ENCODE data around the gene CELF2. TPM values are rescaled to one million over a fixed set of nuclear protein-coding genes. Genes with fewer than 3 reads are reported as not detected.

CELF2 gene
- total RNA-seq, 2 experiments from 2014 or later, result 197 to 205 TPM

DNA sequence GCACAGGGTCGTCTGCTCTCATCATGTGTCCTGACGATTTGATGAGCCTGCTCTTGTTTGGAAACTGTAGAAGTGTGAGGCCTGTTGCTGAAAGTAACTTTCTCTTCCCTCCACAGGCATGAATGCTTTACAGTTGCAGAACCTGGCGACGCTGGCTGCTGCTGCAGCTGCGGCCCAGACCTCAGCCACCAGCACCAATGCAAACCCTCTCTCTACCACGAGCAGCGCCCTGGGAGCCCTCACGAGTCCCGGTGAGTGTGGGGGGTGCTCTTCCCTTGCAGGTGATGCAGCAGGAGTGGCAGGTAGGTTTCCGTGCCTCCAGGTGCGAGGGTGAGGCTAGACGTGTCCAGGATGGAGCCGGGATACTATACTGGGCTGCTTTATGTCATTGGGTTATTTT lies 270.6 kb downstream of the CELF2 start:
- no peaks in the 10 kb centered on the region for H3K36me3 Mint-ChIP-seq (ENCODE audit: low read depth)
- peaks cover 37% of the 10 kb centered on the region for H3K4me1 Mint-ChIP-seq (ENCODE audit: low read depth)
- Histone ChIP-seq H3K27me3 (ENCODE audit: control insufficient read depth in 1 of 2, insufficient read depth in 2 of 2, low read length in 2 of 2) (no peaks in the 10 kb centered on the region), H3K9me3 (ENCODE audit: control insufficient read depth in 1 of 2, insufficient read depth in 1 of 2, low read length in 2 of 2) (no peaks in the 10 kb centered on the region), H3K27ac (ENCODE audit: low read depth in 1 of 2, low read length in 2 of 2) (no peak overlapping the region), H3K4me3 (ENCODE audit: low read length) (no peak overlapping the region), H3K36me3 (ENCODE audit: insufficient read depth, low read length) (peaks cover 92% of the 10 kb centered on the region), H3K4me1 (ENCODE audit: insufficient read depth, low read length) (peaks cover 38% of the 10 kb centered on the region)
- H3K9me3 Mint-ChIP-seq, result no peaks in the 10 kb centered on the region
- no peak for DNase-seq
- intact Hi-C loops (cut with DNase I, micrococcal nuclease), result no loop called here
- TF ChIP-seq, protein P1, sequence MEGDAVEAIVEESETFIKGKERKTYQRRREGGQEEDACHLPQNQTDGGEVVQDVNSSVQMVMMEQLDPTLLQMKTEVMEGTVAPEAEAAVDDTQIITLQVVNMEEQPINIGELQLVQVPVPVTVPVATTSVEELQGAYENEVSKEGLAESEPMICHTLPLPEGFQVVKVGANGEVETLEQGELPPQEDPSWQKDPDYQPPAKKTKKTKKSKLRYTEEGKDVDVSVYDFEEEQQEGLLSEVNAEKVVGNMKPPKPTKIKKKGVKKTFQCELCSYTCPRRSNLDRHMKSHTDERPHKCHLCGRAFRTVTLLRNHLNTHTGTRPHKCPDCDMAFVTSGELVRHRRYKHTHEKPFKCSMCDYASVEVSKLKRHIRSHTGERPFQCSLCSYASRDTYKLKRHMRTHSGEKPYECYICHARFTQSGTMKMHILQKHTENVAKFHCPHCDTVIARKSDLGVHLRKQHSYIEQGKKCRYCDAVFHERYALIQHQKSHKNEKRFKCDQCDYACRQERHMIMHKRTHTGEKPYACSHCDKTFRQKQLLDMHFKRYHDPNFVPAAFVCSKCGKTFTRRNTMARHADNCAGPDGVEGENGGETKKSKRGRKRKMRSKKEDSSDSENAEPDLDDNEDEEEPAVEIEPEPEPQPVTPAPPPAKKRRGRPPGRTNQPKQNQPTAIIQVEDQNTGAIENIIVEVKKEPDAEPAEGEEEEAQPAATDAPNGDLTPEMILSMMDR (IDR thresholded peaks at IDR 0.05), result no peak
- peak overlapping the region; percentile 22 for H3K27ac Mint-ChIP-seq
- no peaks in the 10 kb centered on the region for H3K27me3 Mint-ChIP-seq
- POLR2A ChIA-PET, result interaction anchor here (0.8 kb wide), 1 partner anchor 124 kb away, joined by 3 read pairs; no protein-coding TSS in a partner anchor
- CTCF ChIA-PET, result no interaction called here
- H3K4me3 Mint-ChIP-seq, result no peak overlapping the region
- ATAC-seq (ENCODE audit: poor library complexity), result no peak

DNA sequence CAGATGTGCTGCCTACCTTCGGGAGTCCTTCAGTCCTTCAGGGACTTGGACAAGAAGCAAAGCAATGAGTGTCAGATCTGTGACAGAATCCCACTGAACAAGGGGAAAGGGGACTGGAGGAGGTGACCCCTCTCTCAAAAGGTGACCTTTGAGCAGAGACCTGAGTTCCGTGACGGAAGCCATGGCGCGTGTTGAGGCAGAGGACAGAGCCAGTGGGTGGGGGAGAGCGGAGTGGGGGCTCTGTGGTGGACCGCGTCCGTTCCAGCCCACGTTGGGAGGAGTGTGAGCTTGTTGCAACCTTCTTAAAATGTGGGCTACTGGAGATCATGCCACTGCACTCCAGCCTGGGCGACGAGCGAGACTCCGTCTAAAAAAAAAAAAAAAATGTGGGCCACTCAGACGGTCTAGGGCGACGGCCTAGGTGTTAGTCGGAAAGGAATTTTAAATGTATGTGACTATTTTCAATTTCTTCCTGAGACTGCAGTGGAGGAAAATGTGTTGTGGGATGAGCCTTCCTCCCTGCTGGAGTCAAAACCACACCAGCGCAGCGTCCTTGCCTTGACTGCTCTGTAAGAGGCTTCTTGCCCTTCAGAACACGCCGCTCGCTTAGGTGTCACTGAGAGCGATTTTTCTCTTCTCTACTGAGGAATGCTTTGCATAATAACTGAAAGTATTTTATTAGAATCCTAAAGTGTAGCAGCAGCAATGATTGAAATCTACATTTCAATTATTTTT lies 272.7 kb downstream of the CELF2 start:
- Mint-ChIP-seq H3K27me3 (no peaks in the 10 kb centered on the region), H3K9me3 (no peaks in the 10 kb centered on the region), H3K4me1 (ENCODE audit: low read depth) (peaks cover 44% of the 10 kb centered on the region), H3K36me3 (ENCODE audit: low read depth) (no peaks in the 10 kb centered on the region), H3K4me3 (no peak overlapping the region), H3K27ac (peak overlapping the region; percentile 22)
- peaks cover 100% of the 10 kb centered on the region for H3K36me3 ChIP-seq (ENCODE audit: insufficient read depth, low read length)
- H3K27me3 ChIP-seq (ENCODE audit: control insufficient read depth in 1 of 2, insufficient read depth in 2 of 2, low read length in 2 of 2), result no peaks in the 10 kb centered on the region
- ChIA-PET POLR2A (no interaction called here), CTCF (no interaction called here)
- intact Hi-C loops (cut with DNase I, micrococcal nuclease), result no loop called here
- DNase-seq, result no peak
- H3K9me3 ChIP-seq (ENCODE audit: control insufficient read depth in 1 of 2, insufficient read depth in 1 of 2, low read length in 2 of 2), result no peaks in the 10 kb centered on the region
- no peak for ATAC-seq (ENCODE audit: poor library complexity)
- TF ChIP-seq, protein P1 (IDR thresholded peaks at IDR 0.05), result no peak
- no peak overlapping the region for H3K27ac ChIP-seq (ENCODE audit: low read depth in 1 of 2, low read length in 2 of 2)
- H3K4me1 ChIP-seq (ENCODE audit: insufficient read depth, low read length), result peaks cover 18% of the 10 kb centered on the region
- H3K4me3 ChIP-seq (ENCODE audit: low read length), result no peak overlapping the region

DNA sequence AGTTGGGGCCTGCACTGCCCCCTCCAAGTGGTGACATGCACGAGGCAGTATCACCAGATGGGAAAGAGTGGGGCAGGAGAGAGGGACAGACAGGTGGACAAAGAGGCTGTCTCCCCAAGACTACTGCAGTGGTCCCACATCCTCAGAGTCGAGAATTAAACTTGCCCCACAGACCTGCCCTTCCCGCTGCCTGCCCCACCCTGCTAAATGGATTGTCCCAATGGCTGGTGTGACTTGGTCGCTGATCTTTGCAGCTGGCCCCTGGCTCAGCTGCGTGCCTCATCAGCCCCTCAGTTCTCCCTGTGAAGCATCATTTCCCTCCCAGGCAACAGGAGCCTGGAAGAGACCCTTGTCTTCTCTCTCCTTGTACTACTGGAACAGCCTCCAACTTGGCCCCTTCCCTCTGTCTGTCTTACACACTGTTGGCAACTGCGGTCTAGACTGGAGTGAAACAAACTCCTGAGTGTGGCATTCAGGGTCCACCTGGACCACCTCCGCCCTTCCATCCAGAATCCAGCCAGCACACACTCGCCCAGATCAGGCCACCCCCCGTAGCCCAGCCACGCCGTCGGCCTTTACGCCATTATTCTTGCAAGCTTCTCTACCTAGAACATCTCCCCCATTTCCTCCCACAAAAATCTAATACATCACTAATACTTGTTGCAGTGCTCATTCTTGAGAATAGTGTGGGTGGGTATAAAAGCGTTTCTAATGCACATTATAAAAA lies 275.1 kb downstream of the CELF2 start:
- H3K36me3 ChIP-seq (ENCODE audit: insufficient read depth, low read length), result peaks cover 100% of the 10 kb centered on the region
- H3K27ac Mint-ChIP-seq, result peak overlapping the region; percentile 73
- H3K4me3 Mint-ChIP-seq, result no peak overlapping the region
- H3K9me3 ChIP-seq (ENCODE audit: control insufficient read depth in 1 of 2, insufficient read depth in 1 of 2, low read length in 2 of 2), result no peaks in the 10 kb centered on the region
- TF ChIP-seq, protein P1 (IDR thresholded peaks at IDR 0.05), result no peak
- peaks cover 30% of the 10 kb centered on the region for H3K4me1 Mint-ChIP-seq (ENCODE audit: low read depth)
- H3K9me3 Mint-ChIP-seq, result no peaks in the 10 kb centered on the region
- intact Hi-C loops (cut with DNase I, micrococcal nuclease), result no loop called here
- CTCF ChIA-PET, result no interaction called here
- ATAC-seq (ENCODE audit: poor library complexity) (no peak), DNase-seq (no peak)
- peaks cover 11% of the 10 kb centered on the region for H3K4me1 ChIP-seq (ENCODE audit: insufficient read depth, low read length)
- H3K27me3 Mint-ChIP-seq, result no peaks in the 10 kb centered on the region
- no peaks in the 10 kb centered on the region for H3K36me3 Mint-ChIP-seq (ENCODE audit: low read depth)
- POLR2A ChIA-PET, result interaction anchor here (1.1 kb wide), 1 partner anchor 22 kb away, joined by 3 read pairs; no protein-coding TSS in a partner anchor
- no peaks in the 10 kb centered on the region for H3K27me3 ChIP-seq (ENCODE audit: control insufficient read depth in 1 of 2, insufficient read depth in 2 of 2, low read length in 2 of 2)
- H3K27ac ChIP-seq (ENCODE audit: low read depth in 1 of 2, low read length in 2 of 2), result no peak overlapping the region
- H3K4me3 ChIP-seq (ENCODE audit: low read length), result no peak overlapping the region
